GM21528 (cell line): ENCODE results near the gene KRT35.

Source experiments
- ATAC-seq: cut with Tn5 transposase; IDR thresholded peaks from one replicate; pipeline ENCODE4 v1.9.1; 2021; ENCODE audit warnings: mild to moderate bottlenecking, moderate library complexity; ENCODE audit not compliant: unreplicated experiment, low FRiP score

KRT35 gene

GRCh38 chr17:41512546-41513167, 31.7 kb upstream of the KRT35 start:
- no peak for ATAC-seq

GRCh38 chr17:41511716-41512115, 30.8 kb upstream of the KRT35 start:
- ATAC-seq: no peak

GRCh38 chr17:41511116-41511515, 30.2 kb upstream of the KRT35 start:
- no peak for ATAC-seq

GRCh38 chr17:41510251-41511065, 29.5 kb upstream of the KRT35 start:
- no peak for ATAC-seq

GRCh38 chr17:41507315-41507880, 26.4 kb upstream of the KRT35 start:
- no peak for ATAC-seq

- no peak for ATAC-seq
These were observed 25.1 kb upstream of the KRT35 start for GRCh38 chr17:41505809-41506767.

GRCh38 chr17:41505007-41505808, 24.3 kb upstream of the KRT35 start, which contains the start of gene KRT13:
Gene KRT13 (minus strand): TSS chr17:41505612. CDS start chr17:41505550, 62 bp downstream.
- no peak for ATAC-seq

GRCh38 chr17:41504246-41504977, 23.5 kb upstream of the KRT35 start:
- no peak for ATAC-seq

GRCh38 chr17:41503202-41503601, 22.3 kb upstream of the KRT35 start:
- ATAC-seq: no peak

GRCh38 chr17:41500131-41500911, 19.4 kb upstream of the KRT35 start:
- ATAC-seq: no peak

GRCh38 chr17:41499714-41500113, 18.8 kb upstream of the KRT35 start:
- no peak for ATAC-seq

- no peak for ATAC-seq
These were observed 17.3 kb upstream of the KRT35 start for GRCh38 chr17:41498276-41498675.

- no peak for ATAC-seq
These were observed 16.0 kb upstream of the KRT35 start for GRCh38 chr17:41496803-41497484.

GRCh38 chr17:41494524-41494923, 13.6 kb upstream of the KRT35 start:
- no peak for ATAC-seq

- ATAC-seq: no peak
These were observed 11.8 kb upstream of the KRT35 start for GRCh38 chr17:41492771-41493170.

GRCh38 chr17:41492351-41492750, 11.4 kb upstream of the KRT35 start:
- no peak for ATAC-seq

GRCh38 chr17:41491476-41491875, 10.5 kb upstream of the KRT35 start:
- ATAC-seq: no peak
